Spleen (tissue), 7 donors: ENCODE measurements around the gene ETFDH.

Source experiments
- POLR2A ChIP-seq, 3 donors: fragments of 450-650 bp; IDR thresholded peaks; one replicate each; pipeline ENCODE4 v1.5.1; 2017; ENCODE audit warnings: antibody characterized with exemption in 3 of 3, mild to moderate bottlenecking in 1 of 3
- TF ChIP-seq, protein P1 (sequence below), 11 experiments: fragments of 200-600 bp in 7 of 11; fragments of 450-650 bp in 4 of 11; sonication (generic) in 4 of 11; IDR thresholded peaks in 8 of 11; conservative IDR thresholded peaks in 3 of 11; 1 replicate in 7 of 11; 2 replicates in 4 of 11; pipeline versions ENCODE4 v1.4.0 to v1.8.0; 2016 to 2021; ENCODE audit warnings: antibody characterized with exemption in 11 of 11, inconsistent platforms in 4 of 11, mild to moderate bottlenecking in 1 of 11
- donor health status: DM: no; HTN: no; CAD: no; lungs with moderate emphysema.
- donor health status: DM: no; HTN: no; CAD: no.
- donor health status: DM: no; HTN: no; CAD: no.

- TF ChIP-seq POLR2A (IDR thresholded peaks at IDR 0.05) = no peak
- TF ChIP-seq, protein P1, sequence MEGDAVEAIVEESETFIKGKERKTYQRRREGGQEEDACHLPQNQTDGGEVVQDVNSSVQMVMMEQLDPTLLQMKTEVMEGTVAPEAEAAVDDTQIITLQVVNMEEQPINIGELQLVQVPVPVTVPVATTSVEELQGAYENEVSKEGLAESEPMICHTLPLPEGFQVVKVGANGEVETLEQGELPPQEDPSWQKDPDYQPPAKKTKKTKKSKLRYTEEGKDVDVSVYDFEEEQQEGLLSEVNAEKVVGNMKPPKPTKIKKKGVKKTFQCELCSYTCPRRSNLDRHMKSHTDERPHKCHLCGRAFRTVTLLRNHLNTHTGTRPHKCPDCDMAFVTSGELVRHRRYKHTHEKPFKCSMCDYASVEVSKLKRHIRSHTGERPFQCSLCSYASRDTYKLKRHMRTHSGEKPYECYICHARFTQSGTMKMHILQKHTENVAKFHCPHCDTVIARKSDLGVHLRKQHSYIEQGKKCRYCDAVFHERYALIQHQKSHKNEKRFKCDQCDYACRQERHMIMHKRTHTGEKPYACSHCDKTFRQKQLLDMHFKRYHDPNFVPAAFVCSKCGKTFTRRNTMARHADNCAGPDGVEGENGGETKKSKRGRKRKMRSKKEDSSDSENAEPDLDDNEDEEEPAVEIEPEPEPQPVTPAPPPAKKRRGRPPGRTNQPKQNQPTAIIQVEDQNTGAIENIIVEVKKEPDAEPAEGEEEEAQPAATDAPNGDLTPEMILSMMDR (IDR thresholded peaks at IDR 0.05 in 8 of 11, conservative IDR thresholded peaks at IDR 0.05 in 3 of 11) = no peak
Observed at GRCh38 chr4:158625544-158625943, 46.6 kb upstream of the ETFDH start.
